PC-3 (cell line): ENCODE data around the gene GFAP.

Experiments
- EZH2 ChIP-seq: fragments of 300-600 bp; sonication (generic); IDR thresholded peaks from one replicate; pipeline ENCODE4 v1.6.1; 2017; ENCODE audit warnings: antibody characterized with exemption, mild to moderate bottlenecking, low read length; ENCODE audit not compliant: unreplicated experiment
- EZH2phosphoT487 ChIP-seq: fragments of 300-600 bp; sonication (generic); IDR thresholded peaks from 2 replicates; pipeline ENCODE4 v1.6.1; 2018; ENCODE audit warnings: mild to moderate bottlenecking, antibody characterized with exemption, low read length, borderline replicate concordance
- TF ChIP-seq, protein P1 (sequence below): fragments of 300-600 bp; sonication (generic); conservative IDR thresholded peaks from 2 replicates; pipeline ENCODE4 v1.5.1; 2017; ENCODE audit warnings: antibody characterized with exemption, low read depth, mild to moderate bottlenecking, low read length

GRCh38 chr17:44940768-44941167 is 25.5 kb upstream of the GFAP start:
- TF ChIP-seq, protein P1, sequence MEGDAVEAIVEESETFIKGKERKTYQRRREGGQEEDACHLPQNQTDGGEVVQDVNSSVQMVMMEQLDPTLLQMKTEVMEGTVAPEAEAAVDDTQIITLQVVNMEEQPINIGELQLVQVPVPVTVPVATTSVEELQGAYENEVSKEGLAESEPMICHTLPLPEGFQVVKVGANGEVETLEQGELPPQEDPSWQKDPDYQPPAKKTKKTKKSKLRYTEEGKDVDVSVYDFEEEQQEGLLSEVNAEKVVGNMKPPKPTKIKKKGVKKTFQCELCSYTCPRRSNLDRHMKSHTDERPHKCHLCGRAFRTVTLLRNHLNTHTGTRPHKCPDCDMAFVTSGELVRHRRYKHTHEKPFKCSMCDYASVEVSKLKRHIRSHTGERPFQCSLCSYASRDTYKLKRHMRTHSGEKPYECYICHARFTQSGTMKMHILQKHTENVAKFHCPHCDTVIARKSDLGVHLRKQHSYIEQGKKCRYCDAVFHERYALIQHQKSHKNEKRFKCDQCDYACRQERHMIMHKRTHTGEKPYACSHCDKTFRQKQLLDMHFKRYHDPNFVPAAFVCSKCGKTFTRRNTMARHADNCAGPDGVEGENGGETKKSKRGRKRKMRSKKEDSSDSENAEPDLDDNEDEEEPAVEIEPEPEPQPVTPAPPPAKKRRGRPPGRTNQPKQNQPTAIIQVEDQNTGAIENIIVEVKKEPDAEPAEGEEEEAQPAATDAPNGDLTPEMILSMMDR, result no peak
- TF ChIP-seq EZH2, result no peak
- TF ChIP-seq EZH2phosphoT487, result no peak
